K562 (cell line): ENCODE measurements around the gene MAP3K12. TPM values are rescaled to one million over a fixed set of nuclear protein-coding genes. Genes with fewer than 3 reads are reported as not detected.

Experiments used
- ATAC-seq: fragments of 200-7000 bp; cut with Tn5 transposase; 3 replicates; pipeline ENCODE4 v1.9.1; 2020; ENCODE audit warnings: moderate library complexity
- BruUV-seq: library from RNA; stranded (reverse); fragments of 400-500 nt; replicated peaks from 2 replicates; lab custom pipeline; 2021; lab: Mats Ljungman, UMichigan
- CTCF ChIA-PET: fragments of 300-600 bp; formaldehyde crosslinking; extraction: SDS; loops from one replicate; lab custom pipeline; 2021; ENCODE audit warnings: low intra/inter-chr PET ratio; lab: Yijun Ruan, JAX
- POLR2A ChIA-PET: fragments of 300-600, 350-650 bp; sonication (Branson Sonifier 250); formaldehyde crosslinking; extraction: SDS; loops from one replicate; lab custom pipeline; 2021; ENCODE audit warnings: antibody characterized with exemption, inconsistent platforms; lab: Yijun Ruan, JAX
- DNase-seq, 4 experiments: peaks; one replicate each; pipeline versions ENCODE4 v3.0.0 to v3.0.0-alpha.2; 2011 to 2018; ENCODE audit warnings: low spot score in 3 of 4, mixed read lengths in 3 of 4; ENCODE audit errors: extremely low read depth in 1 of 4
- FAIRE-seq: peaks from 2 replicates; lab custom pipeline; 2011; peaks lifted over from hg19 to GRCh38; lab: Jason Lieb, UNC
- H2AFZ ChIP-seq: 2 replicates; pipeline ENCODE4 v1.6.0; 2011; ENCODE audit warnings: low read depth, low read length, control low read depth, inconsistent platforms
- H3K27ac ChIP-seq: fragments of 200-600 bp; 3 replicates; pipeline ENCODE4 v1.8.0; 2011; ENCODE audit warnings: low read depth, mild to moderate bottlenecking, control low read depth, inconsistent platforms, low read length, moderate library complexity, mixed read lengths; ENCODE audit errors: extremely low read depth
- H3K27me3 ChIP-seq, 2 experiments: fragments of 300-600 bp in 1 of 2; 2 replicates in 1 of 2; 3 replicates in 1 of 2; pipeline versions ENCODE4 v1.6.0 to v1.8.0; 2011; ENCODE audit warnings: inconsistent platforms in 2 of 2, low read length in 2 of 2, mild to moderate bottlenecking in 1 of 2, mixed read lengths in 1 of 2, moderate library complexity in 1 of 2; ENCODE audit not compliant: control insufficient read depth in 2 of 2, insufficient read depth in 2 of 2
- H3K36me3 ChIP-seq: fragments of 300-600 bp; 3 replicates; pipeline ENCODE4 v1.8.0; 2011; ENCODE audit warnings: mild to moderate bottlenecking, low read length, inconsistent platforms; ENCODE audit not compliant: control insufficient read depth, insufficient read depth
- H3K4me1 ChIP-seq, 2 experiments: fragments of 200-600 bp in 1 of 2; replicated peaks in 1 of 2; 2 replicates in 1 of 2; 3 replicates in 1 of 2; pipeline versions ENCODE4 v1.5.1 to v1.8.0; 2011; ENCODE audit warnings: inconsistent platforms in 2 of 2, low read length in 2 of 2, mild to moderate bottlenecking in 1 of 2, mixed read lengths in 1 of 2, moderate library complexity in 1 of 2; ENCODE audit not compliant: control insufficient read depth in 2 of 2, insufficient read depth in 2 of 2
- H3K4me2 ChIP-seq: 2 replicates; pipeline ENCODE4 v1.6.1; 2011; ENCODE audit warnings: low read length, control low read depth, inconsistent platforms, mixed read lengths; ENCODE audit not compliant: insufficient read depth
- H3K4me3 ChIP-seq: fragments of 200-600 bp; sonication (generic), shearing (Covaris generic); 2 replicates; pipeline ENCODE4 v1.5.1; 2016; ENCODE audit warnings: control low read depth, inconsistent platforms
- H3K79me2 ChIP-seq: fragments of 200-600 bp; 3 replicates; pipeline ENCODE4 v1.8.0; 2011; ENCODE audit warnings: low read length, inconsistent platforms; ENCODE audit not compliant: control insufficient read depth, insufficient read depth
- H3K9ac ChIP-seq, 2 experiments: 2 replicates each; pipeline versions ENCODE4 v1.6.0 to v1.6.1; 2011; ENCODE audit warnings: low read depth in 2 of 2, low read length in 2 of 2, control low read depth in 1 of 2, inconsistent platforms in 1 of 2, mild to moderate bottlenecking in 1 of 2, mixed read lengths in 1 of 2; ENCODE audit not compliant: insufficient read depth in 1 of 2
- H3K9me1 ChIP-seq: one replicate; pipeline ENCODE4 v1.6.0; 2011; ENCODE audit warnings: inconsistent platforms, mild to moderate bottlenecking, low read length, moderate library complexity; ENCODE audit not compliant: control insufficient read depth, insufficient read depth
- H3K9me3 ChIP-seq: replicated peaks from 2 replicates; pipeline ENCODE4 v1.5.1; 2011; ENCODE audit warnings: low read depth, low read length, inconsistent platforms; ENCODE audit not compliant: control insufficient read depth, insufficient read depth
- H4K20me1 ChIP-seq: replicated peaks from 2 replicates; pipeline ENCODE4 v1.6.1; 2011; ENCODE audit warnings: low read length, inconsistent platforms, mixed read lengths; ENCODE audit not compliant: control insufficient read depth, insufficient read depth
- ADNP ChIP-seq: fragments of 200-800 bp; sonication (Bioruptor generic); IDR thresholded peaks from 2 replicates; pipeline ENCODE4 v1.6.1; 2016; ENCODE audit warnings: missing genetic modification characterization, missing compliant biosample characterization
- BRF1 ChIP-seq: IDR thresholded peaks from 3 replicates; pipeline ENCODE4 v1.6.1; 2011; ENCODE audit warnings: borderline replicate concordance, mild to moderate bottlenecking; ENCODE audit not compliant: insufficient read length; ENCODE audit errors: extremely low read depth
- FOXM1 ChIP-seq, 2 experiments: fragments of 450-650 bp in 1 of 2; sonication (generic) in 1 of 2; formaldehyde crosslinking in 1 of 2; IDR thresholded peaks; 2 replicates each; pipeline versions ENCODE4 v1.6.1 to v1.9.0; 2017 to 2022; ENCODE audit warnings: low read depth in 2 of 2, mild to moderate bottlenecking in 2 of 2, missing genetic modification reagents in 1 of 2, moderate library complexity in 1 of 2
- HINFP ChIP-seq: fragments of 450-650 bp; conservative IDR thresholded peaks from 2 replicates; pipeline ENCODE4 v1.6.1; 2016; ENCODE audit warnings: missing genetic modification characterization, low read depth, mild to moderate bottlenecking, control low read depth, missing compliant biosample characterization
- MYBL2 ChIP-seq, 2 experiments: fragments of 450-650 bp in 1 of 2; sonication (generic) in 1 of 2; formaldehyde crosslinking in 1 of 2; IDR thresholded peaks; 2 replicates each; pipeline versions ENCODE4 v1.6.1 to v1.8.1; 2017 to 2022; ENCODE audit warnings: borderline replicate concordance in 1 of 2, inconsistent platforms in 1 of 2, low read depth in 1 of 2, mild to moderate bottlenecking in 1 of 2, missing genetic modification reagents in 1 of 2, moderate library complexity in 1 of 2
- NR3C1 ChIP-seq: sonication (generic); formaldehyde crosslinking; IDR thresholded peaks from 2 replicates; pipeline ENCODE4 v1.8.1; 2022; ENCODE audit warnings: missing genetic modification reagents
- RB1 ChIP-seq: fragments of 450-650 bp; IDR thresholded peaks from 2 replicates; pipeline ENCODE4 v1.6.1; 2017; ENCODE audit warnings: low read depth, mild to moderate bottlenecking
- SOX6 ChIP-seq: fragments of 450-650 bp; IDR thresholded peaks from 2 replicates; pipeline ENCODE4 v1.6.1; 2014; ENCODE audit warnings: mild to moderate bottlenecking
- VEZF1 ChIP-seq: fragments of 200-800 bp; sonication (Bioruptor generic); IDR thresholded peaks from 2 replicates; pipeline ENCODE4 v1.6.1; 2017; ENCODE audit warnings: missing genetic modification characterization, missing compliant biosample characterization
- YY1 ChIP-seq, 3 experiments: IDR thresholded peaks; 2 replicates each; pipeline ENCODE4 v1.6.1; 2011; ENCODE audit warnings: low read length in 2 of 3, mild to moderate bottlenecking in 2 of 3, moderate library complexity in 2 of 3, borderline replicate concordance in 1 of 3, control low read depth in 1 of 3, low read depth in 1 of 3; ENCODE audit not compliant: insufficient read depth in 3 of 3, insufficient replicate concordance in 2 of 3, control insufficient read depth in 1 of 3, insufficient read length in 1 of 3; ENCODE audit errors: extremely low read depth in 1 of 3
- ZBTB11 ChIP-seq, 3 experiments: fragments of 200-800 bp in 1 of 3; fragments of 250-450 bp in 1 of 3; fragments of 450-650 bp in 1 of 3; sonication (Bioruptor Pico) in 1 of 3; sonication (Bioruptor generic) in 1 of 3; formaldehyde crosslinking in 1 of 3; IDR thresholded peaks; 2 replicates each; pipeline versions ENCODE4 v1.6.1 to v1.8.0; 2016 to 2022; ENCODE audit warnings: mild to moderate bottlenecking in 2 of 3, missing genetic modification characterization in 2 of 3, missing compliant biosample characterization in 1 of 3, moderate library complexity in 1 of 3
- WGBS: fragments of 100-300 bp; shearing (Covaris generic); methylation state at CpG from one replicate; pipeline ENCODE4 v1.1.6; 2016; ENCODE audit warnings: low coverage, mixed read lengths; ENCODE audit not compliant: insufficient coverage; ENCODE audit errors: missing lambda C conversion rate; 5-methylcytosine and 5-hydroxymethylcytosine counted together
- in situ Hi-C: fragments of 300-500 bp; cut with MboI; formaldehyde crosslinking; loops from 4 replicates; pipeline ENCODE4 v1.15.0; 2018; ENCODE audit warnings: inconsistent platforms, mixed read lengths
- intact Hi-C: fragments of 100-400 bp; cut with micrococcal nuclease; formaldehyde crosslinking; loops from 2 replicates; pipeline ENCODE4 v1.14.2; 2022
- polyA plus RNA-seq, 8 experiments: library from polyadenylated mRNA; depleted of rRNA in 4 of 8; stranded (reverse) in 5 of 8; unstranded in 3 of 8; fragments of >200 nt; fragmentation: Nextera tagmentation in 2 of 8; fragmentation: Illumina TruSeq in 1 of 8; extraction: Ambion mirVana in 2 of 8; extraction: Trizol in 1 of 8; gene quantifications; 2 replicates each; pipeline versions ENCODE4 v1.2.1 to v1.2.3, GENCODE V29; 2011 to 2014; ENCODE audit warnings: inconsistent platforms in 1 of 8, missing spikeins in 1 of 8
- total RNA-seq, 7 experiments: library from RNA; depleted of rRNA in 6 of 7; stranded (reverse); fragments of >200 nt in 6 of 7; fragmentation: Illumina TruSeq in 2 of 7; extraction: Trizol in 2 of 7; gene quantifications; 2 replicates each; pipeline versions ENCODE4 v1.2.1 to v1.2.3, GENCODE V29; 2011 to 2021; ENCODE audit warnings: low replicate concordance in 1 of 7

Gene MAP3K12
- total and polyA plus RNA-seq, 9 of the 15 experiments (the other 6 are each of a cell fraction or from before 2014, with no cell fraction given): 0.10 to 2.4 (median 1.6) TPM

GRCh38 chr12:53502331-53502730, 3.1 kb upstream of the MAP3K12 start:
- Histone ChIP-seq H3K4me2 (peak overlapping the region; percentile 100), H3K27me3 (no peaks in the 10 kb centered on the region), H3K36me3 (peaks cover 41% of the 10 kb centered on the region; the same call in 2 of the 3 replicates), H3K9me1 (no peaks in the 10 kb centered on the region), H4K20me1 (no peaks in the 10 kb centered on the region), H3K9me3 (no peaks in the 10 kb centered on the region), H3K4me1 (peaks cover 24 to 40% of the 10 kb centered on the region in 2 experiments; a peak in 4 of 5 replicates), H2AFZ (peak overlapping the region; percentile 99), H3K27ac (peak overlapping the region; percentile 97), H3K9ac (peak overlapping the region; percentile 97 to 99), H3K4me3 (peak overlapping the region; percentile 79), H3K79me2 (peaks cover 27% of the 10 kb centered on the region)
- DNase-seq (peak in 1 of 4 experiments; percentile 55), FAIRE-seq (no peak), ATAC-seq (no peak)
- intact Hi-C loops (loop anchor here (10.0 kb wide), 1 partner anchor 438 kb away; no protein-coding TSS in a partner anchor), in situ Hi-C loops (loop anchor here (10.0 kb wide), 1 partner anchor 178 kb away; the partner anchor contains the start of gene AAAS)
- 0 out of 6 replicates have a peak, but pooled peaks of 1 of the 3 experiments have one; percentile 19 for TF ChIP-seq ZBTB11 (CRISPR knock-in tag; IDR thresholded peaks at IDR 0.05)
- TF ChIP-seq RB1: 0 out of 2 replicates have a peak, but pooled peaks have one; percentile 28
- no peak for TF ChIP-seq BRF1
- peak; percentile 64 for TF ChIP-seq FOXM1 (IDR thresholded peaks at IDR 0.05; ENCODE audit: low read depth)
- no peak for TF ChIP-seq FOXM1 (CRISPR knock-in tag; IDR thresholded peaks at IDR 0.05; ENCODE audit: low read depth)
- TF ChIP-seq HINFP (tag): no peak
- TF ChIP-seq YY1 (IDR thresholded peaks at IDR 0.05; ENCODE audit: borderline replicate concordance in 1 of 3, control insufficient read depth in 1 of 3, extremely low read depth in 1 of 3, insufficient read depth in 3 of 3, insufficient read length in 1 of 3, insufficient replicate concordance in 2 of 3, low read depth in 1 of 3, low read length in 2 of 3): peak in 1 of 3 experiments; percentile 52
- TF ChIP-seq NR3C1 (CRISPR knock-in tag): no peak
- TF ChIP-seq MYBL2 (IDR thresholded peaks at IDR 0.05; ENCODE audit: low read depth): no peak
- TF ChIP-seq MYBL2 (CRISPR knock-in tag; IDR thresholded peaks at IDR 0.05; ENCODE audit: borderline replicate concordance): no peak
- peak; percentile 83 for TF ChIP-seq VEZF1
- no peak for TF ChIP-seq ADNP (tag)
- TF ChIP-seq SOX6: no peak
- ChIA-PET POLR2A (interaction anchor here (0.7 to 2.7 kb wide), 6 partner anchors 10 to 178 kb away, joined by 3 to 24 read pairs (median 7); no protein-coding TSS in a partner anchor), CTCF (interaction anchor here (1.0 to 1.4 kb wide), 2 partner anchors 173 to 177 kb away, joined by 3 read pairs; partner anchors contain the start of gene ATP5MC2)
- BruUV-seq: no TSS peak
- WGBS: 7% methylated on average over 7 of the region's 9 CpGs
